Erythroblast (primary cell): ENCODE results near the gene AFF3.

Experiments used
- GATA1 ChIP-seq: IDR thresholded peaks from 2 replicates; pipeline ENCODE4 v1.6.1; 2011; ENCODE audit warnings: low read depth, mild to moderate bottlenecking, control low read depth, low read length, moderate library complexity
- POLR2A ChIP-seq: IDR thresholded peaks from 2 replicates; pipeline ENCODE4 v1.6.1; 2011; ENCODE audit warnings: mild to moderate bottlenecking, low read length

DNA sequence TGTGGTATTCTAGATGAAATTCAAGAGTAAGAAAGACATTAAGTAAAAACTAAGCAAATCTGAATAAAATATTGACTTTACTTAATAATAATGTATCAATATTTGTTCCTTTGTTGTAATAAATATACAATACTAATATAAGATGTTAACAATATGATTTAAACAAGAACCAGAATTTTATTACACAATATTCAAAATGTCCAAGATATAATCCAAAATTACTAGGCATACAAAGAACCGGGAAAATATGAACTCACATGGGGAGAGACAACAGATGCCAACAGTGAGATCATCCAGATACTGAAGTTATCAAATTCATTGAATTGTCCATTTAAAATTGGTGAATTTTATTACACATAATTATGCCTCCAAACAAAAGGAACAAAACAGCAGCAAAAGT, 286.3 kb downstream of the AFF3 start:
- TF ChIP-seq POLR2A (no peak), GATA1 (no peak)
